Fibroblast of pulmonary artery (primary cell): ENCODE data around the gene MOB3C.

ENCODE experiments used
- DNase-seq: peaks from one replicate; pipeline ENCODE4 v3.0.0-alpha.2; 2010; ENCODE audit warnings: low read depth
- H3K4me3 ChIP-seq: replicated peaks from 2 replicates; pipeline ENCODE4 v1.5.1; 2011; ENCODE audit warnings: low read depth, mild to moderate bottlenecking, control low read depth, low read length, moderate library complexity
- TF ChIP-seq, protein P1 (sequence below): IDR thresholded peaks from 2 replicates; pipeline ENCODE4 v1.5.1; 2011; ENCODE audit warnings: mild to moderate bottlenecking, control low read depth, low read length, inconsistent platforms; ENCODE audit errors: missing control alignments

Gene MOB3C

DNA sequence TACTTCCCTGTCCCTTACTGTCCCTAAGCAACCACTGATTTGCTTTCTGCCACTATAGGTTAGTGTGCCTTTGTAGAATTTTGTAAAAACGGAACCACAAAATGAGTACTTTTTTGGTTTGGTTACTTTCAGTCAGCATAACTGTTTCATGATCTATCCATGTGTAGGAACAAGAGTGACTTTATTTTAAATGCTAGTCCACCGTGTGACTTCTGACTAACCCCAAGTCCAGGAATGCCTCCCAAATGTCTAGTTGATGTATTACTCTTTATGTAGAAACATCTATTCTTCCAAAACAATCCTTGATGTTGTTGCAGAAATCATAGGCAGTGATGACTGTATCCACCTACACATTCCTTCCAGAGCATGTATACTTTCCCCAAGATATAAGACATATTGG lies 30.2 kb upstream of the MOB3C start:
- DNase-seq = no peak
- H3K4me3 ChIP-seq = no peak overlapping the region
- TF ChIP-seq, protein P1, sequence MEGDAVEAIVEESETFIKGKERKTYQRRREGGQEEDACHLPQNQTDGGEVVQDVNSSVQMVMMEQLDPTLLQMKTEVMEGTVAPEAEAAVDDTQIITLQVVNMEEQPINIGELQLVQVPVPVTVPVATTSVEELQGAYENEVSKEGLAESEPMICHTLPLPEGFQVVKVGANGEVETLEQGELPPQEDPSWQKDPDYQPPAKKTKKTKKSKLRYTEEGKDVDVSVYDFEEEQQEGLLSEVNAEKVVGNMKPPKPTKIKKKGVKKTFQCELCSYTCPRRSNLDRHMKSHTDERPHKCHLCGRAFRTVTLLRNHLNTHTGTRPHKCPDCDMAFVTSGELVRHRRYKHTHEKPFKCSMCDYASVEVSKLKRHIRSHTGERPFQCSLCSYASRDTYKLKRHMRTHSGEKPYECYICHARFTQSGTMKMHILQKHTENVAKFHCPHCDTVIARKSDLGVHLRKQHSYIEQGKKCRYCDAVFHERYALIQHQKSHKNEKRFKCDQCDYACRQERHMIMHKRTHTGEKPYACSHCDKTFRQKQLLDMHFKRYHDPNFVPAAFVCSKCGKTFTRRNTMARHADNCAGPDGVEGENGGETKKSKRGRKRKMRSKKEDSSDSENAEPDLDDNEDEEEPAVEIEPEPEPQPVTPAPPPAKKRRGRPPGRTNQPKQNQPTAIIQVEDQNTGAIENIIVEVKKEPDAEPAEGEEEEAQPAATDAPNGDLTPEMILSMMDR = no peak

DNA sequence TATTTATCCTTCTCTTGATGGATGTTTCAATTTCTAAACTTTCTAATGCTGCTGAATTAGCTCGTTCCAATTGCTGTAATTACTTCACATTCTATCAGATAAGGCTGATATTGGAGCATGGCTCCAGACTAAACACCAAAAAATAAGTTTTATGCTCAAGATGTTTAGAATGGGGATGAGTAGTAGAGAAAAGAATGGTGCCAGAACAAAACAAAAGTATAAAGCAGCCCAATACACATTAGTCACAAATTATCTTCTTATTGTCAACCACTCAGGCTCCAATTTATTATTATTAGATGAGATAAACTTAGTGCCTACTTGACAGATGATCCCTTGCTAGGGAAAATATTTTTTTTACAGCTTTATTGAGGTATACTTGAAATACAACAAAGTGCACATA lies 29.7 kb upstream of the MOB3C start:
- H3K4me3 ChIP-seq = no peak overlapping the region
- TF ChIP-seq, protein P1 = no peak
- no peak for DNase-seq

DNA sequence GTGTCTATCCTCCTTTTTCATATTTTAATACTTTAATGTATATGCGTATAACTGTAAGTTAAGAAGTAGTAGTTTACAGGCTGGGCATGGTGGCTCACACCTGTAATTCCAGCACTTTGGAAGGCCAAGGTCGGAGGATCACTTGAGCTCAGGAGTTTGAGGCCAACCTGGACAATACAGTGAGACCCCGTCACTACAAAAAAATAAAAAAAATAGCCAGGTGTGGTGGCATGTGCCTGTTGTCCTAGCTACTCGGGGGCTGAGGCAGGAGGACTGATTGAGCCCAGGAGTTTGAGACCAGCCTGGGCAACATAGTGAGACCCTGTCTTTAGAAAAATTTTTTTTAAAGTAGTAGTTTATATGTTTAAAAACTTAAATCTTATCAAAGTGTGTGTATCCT lies 29.2 kb upstream of the MOB3C start:
- DNase-seq = no peak
- no peak overlapping the region for H3K4me3 ChIP-seq
- TF ChIP-seq, protein P1 = no peak

DNA sequence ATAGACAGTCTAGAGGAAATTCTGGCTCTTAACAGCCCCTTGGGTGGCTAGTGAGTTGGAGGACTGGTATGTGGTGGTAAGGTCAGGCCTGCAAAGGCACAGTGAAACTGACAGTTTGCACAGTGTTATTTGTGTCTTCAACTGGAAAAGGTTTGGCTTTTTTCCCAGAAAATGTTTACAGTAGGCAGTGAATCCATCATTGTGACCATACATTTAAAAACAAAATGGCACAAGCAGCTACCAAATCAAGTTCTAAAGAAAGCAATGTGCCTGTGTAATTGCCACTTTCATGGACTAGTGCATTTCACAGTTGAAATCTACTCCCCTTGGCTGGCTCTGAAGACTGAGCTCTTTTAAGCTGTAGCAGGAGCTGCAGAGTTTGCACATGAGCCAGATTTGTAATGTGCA lies 26.8 kb upstream of the MOB3C start:
- H3K4me3 ChIP-seq = no peak overlapping the region
- DNase-seq = peak; percentile 79
- TF ChIP-seq, protein P1 = no peak

DNA sequence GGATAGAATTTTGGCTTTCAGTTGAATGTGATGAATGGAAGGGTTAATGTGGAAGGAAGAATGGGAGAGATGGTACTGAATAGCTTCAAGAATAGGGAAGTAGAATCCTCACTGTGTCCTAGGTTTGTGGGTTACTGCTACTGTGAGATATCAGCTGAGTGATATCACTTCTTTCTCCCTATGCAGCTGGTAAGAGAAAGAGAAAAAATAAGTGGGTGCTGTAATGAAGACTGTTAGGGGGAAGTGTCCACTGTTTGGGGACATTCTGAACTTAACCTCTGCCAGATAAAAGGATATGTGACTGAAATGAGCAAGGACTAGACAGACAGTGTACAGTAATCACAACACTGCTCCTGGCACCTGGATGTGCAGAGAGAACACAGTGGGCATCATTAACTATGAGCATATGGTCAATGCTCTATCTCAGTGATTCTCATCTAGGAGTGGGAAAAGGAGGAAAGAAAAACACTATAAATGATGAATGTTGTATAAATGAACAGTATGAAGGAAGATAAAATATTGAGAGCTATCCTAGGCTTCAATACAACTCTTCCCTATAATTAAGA lies 25.6 kb upstream of the MOB3C start:
- TF ChIP-seq, protein P1 = no peak
- DNase-seq = no peak
- H3K4me3 ChIP-seq = no peak overlapping the region

DNA sequence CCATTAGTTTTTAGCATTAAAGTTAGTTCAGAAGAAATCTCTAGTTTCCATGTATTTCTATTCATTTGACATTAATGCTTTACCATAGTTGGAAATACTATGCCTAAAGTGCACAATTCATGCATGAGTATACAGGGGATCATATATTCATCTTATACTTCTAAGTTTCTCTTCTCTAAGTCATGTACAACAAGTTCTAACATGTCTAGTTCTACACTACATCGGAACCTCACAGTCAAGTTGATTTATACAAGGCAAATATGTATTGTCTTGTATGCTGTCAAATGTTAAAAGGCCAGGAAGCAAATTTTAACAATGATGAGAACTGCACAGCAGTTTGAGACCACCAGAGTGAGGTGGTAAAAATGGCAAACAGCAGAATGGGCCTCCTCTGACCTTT lies 22.9 kb upstream of the MOB3C start:
- no peak for DNase-seq
- H3K4me3 ChIP-seq = no peak overlapping the region
- TF ChIP-seq, protein P1 = no peak

DNA sequence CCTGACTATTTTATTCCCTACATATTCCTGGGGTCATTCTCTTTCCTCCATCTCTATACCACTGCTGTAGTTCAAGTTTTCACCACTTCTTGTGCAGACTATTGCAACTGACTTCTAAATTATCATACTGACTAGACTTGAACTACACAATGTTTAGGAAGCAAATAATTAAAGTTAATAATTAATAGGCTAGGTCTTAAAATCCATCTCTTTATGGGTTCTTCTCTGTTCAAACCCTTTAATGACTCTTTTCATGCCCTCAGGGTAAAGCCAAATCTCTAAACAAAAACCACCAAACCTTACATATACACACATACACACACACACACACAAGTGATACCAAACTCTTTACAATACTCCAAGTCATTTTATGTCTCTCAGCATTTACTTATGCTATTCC lies 22.3 kb upstream of the MOB3C start:
- no peak for DNase-seq
- H3K4me3 ChIP-seq = no peak overlapping the region
- TF ChIP-seq, protein P1 = no peak
